HG03565 (cell line): ENCODE data around the gene PARD3.

Source experiments
- ATAC-seq: cut with Tn5 transposase; IDR thresholded peaks from one replicate; pipeline ENCODE4 v1.9.1; 2021; ENCODE audit warnings: mild to moderate bottlenecking, moderate library complexity; ENCODE audit not compliant: unreplicated experiment

PARD3 gene

DNA sequence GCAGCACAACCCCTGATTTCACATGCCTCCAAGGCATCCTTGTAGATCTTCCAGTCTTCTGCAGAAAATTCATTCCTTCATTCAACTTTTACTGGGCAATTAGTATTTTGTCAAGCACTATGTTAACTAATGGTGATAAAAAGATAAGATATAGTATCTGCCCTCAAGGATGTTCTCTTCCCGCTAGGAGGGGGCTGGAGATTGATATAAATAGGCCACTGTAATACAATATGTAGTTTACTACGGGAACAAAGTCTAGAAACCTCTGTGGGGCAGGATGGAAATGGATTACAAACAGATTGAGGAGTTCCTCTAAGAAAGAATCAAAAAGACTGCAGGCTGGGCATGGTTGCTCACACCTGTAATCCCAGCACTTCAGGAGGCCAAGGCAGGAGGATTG lies 10.3 kb upstream of the PARD3 start:
- ATAC-seq, result no peak

DNA sequence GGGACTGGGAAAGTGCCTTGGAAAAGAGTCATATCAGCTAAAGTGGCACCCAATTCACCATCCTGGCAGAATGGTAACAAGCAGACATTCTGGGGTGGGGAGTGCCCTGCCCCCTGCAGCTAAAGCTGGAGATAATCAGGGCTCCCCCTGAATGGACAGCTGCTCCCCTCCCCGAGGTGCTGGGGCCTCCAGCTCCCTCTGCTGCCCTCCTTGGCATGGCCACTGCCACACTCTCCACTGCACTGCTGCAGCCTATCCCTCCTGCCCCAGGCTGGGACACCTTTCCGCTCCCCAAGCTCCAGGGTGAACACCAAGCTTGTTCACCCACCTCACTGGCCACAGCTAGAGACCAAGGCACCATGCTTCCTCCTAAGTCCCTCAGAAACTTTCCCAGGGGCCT lies 9.8 kb upstream of the PARD3 start:
- no peak for ATAC-seq

DNA sequence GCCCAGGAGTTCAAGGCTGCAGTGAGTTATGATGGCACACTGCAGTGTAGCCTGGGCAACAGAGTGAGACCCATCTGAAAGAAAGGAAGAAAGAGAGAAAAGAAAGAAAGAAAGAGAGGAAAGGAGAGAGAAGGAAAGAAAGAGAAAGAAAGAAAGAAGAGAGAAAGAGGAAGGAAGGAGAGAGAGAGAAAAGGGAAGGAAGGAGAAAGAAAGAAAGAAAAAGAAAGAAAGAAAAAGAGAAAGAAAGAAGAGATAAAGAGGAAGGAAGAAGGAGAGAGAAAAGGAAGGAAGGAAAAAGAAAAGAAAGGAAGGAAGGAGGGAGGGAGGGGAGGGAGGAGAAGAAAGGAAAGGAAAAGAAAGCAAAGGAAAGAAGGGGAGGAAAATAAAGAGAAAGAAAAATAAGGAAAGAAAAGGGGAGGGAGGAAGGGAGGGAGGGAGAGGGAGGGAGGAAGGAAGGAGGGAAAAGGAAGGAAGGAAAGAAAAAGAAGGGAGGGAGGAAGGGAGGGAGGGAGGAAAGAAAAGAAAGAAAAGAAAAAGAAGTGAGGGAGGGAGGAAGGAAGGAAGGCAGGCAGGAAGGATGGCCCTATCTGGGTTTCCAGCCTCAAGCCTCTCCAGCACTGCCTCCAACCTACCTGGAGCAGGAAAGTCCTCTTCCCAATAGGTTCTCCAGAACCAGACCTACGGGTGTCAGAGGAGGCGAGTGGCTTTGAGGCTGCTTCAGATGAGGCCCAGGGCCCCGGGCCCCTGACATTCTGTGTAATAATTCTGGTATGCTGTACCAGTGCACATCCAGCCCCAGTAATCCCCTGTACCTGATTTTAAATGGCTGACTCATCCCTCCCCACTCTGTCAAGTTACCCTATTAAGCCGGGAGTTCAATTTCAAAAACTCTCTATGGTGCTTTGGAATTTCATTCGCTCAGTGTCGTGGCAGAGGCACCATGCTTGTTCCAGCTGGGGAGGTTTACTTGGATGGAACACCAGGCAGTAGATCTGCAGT lies 6.8 kb upstream of the PARD3 start:
- no peak for ATAC-seq

DNA sequence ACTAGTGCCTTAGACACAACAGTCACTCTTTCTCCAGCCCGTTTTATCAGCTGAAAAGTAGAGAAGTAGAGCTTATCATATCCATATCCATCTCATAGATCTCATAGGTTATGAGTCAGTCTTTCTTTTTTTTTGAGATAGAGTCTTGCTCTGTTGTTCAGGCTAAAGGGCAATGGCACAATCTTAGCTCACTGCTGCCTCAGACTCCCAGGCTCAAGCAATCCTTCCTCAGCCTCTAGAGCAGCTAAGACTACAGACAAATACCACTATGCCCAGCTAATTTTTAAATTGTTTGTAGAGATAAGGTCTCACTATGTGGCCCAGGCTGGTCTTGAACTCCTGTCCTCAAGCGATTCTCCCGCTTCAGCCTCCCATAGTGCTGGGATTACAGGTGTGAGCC lies 2.5 kb upstream of the PARD3 start:
- no peak for ATAC-seq

DNA sequence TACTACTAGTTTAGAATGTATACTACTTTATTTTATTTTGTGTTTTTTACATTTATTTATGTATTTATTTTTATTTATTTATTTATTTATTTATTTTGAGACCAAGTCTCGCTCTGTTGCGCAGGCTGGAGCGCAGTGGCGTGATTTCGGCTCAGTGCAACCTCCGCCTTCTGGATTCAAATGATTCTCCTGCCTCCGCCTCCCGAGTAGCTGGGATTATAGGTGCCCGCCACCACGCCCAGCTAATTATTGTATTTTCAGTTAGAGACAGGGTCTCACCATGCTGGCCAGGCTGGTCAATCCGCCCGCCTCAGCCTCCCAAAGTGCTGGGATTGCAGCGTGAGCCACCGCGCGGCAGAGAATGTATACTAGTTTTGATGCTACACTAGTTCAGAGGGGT lies 2.0 kb upstream of the PARD3 start:
- ATAC-seq, result no peak

DNA sequence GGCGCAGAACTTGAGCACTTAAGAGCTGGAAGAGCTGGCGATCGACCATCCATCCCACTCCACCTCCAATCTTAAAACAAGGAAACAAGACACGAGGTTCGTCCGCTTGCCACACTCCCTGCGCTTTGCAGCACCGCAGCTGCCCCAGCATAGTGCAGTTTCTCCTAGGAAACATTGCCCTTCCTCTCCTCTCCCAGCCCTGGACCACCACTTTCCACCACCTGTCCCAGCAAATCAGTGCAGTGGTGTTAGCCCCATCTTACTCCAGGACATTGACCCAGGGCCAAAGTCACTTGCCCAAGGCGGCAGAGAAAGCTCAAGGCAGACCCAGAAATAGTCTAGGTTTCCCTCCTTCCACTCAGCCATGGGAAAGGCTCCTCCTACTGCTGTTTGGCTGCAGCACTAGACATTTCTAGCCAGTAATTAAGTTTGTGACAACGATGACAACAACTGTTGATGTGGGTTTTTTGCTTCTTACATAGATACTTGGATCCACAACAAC lies 1.5 kb upstream of the PARD3 start:
- no peak for ATAC-seq

DNA sequence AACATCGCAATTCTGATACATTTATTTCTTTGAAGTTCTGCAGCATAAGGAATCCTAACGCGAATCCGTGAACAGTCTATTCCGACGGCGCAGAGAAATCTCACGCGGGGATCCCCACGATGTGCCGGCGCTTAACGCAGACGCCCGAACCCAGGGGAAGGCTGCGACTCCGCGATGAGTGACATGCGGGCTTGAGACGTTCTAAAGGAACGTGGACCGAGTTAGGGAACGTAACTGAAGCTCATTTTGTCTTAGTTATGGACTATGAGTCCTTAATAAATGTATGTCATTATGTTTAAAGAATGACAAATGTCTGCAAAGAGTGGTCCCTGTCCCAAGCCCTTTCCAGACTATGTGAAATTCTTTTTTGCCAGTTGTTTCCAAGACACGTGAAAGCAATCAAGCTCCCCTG lies 995 bp upstream of the PARD3 start:
- ATAC-seq, result no peak

DNA sequence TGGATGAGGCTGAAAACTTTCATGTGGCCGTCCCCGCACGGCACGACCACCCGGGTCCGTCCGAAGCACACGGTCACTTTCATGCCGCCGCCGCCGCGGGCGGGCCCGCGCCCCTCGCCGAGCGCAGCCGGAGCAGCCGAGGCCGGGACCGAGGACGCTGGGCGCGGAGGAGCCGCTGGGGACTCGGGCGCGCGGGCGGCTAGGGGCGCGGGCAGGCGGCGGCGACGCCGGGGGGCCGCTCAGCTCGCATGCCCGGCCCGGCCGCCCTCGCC lies 247 bp downstream of the PARD3 start:
- no peak for ATAC-seq

DNA sequence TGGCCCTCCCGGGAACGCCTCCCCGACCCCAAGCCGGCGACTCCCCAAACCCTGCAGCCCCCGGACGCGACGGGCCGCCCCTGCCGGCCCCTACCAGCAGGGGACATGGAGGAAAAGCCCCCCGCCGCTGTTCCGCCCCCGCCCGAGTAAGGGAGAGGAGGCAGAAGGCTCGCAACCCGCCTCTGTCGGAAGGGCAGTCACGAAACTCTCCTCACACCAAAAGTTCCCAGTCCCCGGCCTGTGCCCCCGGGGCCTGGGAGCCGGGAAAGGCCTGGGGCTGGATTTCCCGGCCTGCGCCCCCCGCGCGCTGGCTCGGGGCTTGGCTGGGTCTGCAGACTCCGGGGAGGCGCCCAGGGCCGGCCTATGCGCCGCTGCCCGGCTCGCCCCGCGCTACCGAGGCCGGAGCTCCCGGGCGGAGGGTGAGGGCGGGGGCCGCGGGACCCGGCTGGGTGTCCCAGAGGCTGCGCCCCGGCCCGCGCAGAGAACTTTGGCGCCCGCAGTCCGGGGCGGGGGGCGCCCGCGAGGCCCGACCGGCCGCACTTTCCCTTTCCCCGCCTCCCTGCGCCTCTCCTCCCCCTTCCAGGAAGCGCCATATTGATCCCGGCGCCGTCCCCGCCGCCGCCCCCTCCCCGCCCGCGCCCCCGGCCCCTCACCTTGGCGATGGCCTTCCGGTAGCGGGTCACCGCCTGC lies 728 bp downstream of the PARD3 start:
- no peak for ATAC-seq

DNA sequence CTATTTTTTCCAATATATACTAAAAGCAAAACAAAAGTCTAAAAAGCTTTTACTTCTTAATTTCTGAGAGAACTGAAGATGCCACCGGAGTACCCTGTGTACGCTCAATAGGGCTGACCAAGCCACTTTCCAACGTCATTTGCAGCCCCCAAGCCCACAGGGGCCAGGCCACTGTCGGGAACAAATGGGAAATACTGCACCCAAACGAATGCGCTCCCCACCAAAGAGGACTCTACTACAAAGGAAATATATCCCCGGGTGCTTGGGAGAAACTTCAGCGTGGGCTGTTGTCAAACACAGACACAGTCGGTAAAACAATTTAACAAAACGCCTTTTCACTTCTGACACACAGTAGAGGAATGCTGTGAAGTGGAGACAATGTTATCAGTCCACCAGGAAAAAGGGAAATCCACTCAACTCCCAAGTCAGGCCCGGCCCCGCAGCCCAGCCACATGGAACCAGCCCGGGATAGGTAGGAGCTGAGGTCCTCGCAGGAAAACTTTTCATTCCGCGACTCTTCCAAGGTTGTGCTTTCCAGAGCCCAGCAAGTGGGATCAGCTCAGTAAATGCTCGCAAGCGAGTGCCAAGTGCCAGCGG lies 1.4 kb downstream of the PARD3 start:
- ATAC-seq, result no peak

DNA sequence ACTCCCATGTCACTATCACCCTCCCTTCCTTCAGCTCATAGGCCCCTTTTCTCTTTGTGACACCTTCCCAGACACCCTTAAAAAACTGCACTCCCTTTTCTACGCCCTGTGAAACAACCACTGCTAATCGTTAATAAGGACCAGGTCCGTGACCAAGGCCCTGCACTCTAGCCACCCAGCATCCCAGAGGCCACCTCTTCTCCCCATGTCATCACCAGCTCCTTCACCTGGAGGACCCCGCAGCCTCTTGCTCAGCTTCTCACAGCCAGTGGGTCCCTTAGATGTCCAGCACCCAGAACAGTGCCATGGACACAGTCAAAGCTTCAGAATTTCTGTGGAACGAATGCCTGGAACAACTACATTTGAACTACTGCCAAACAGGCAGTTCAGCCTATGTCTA lies 2.3 kb downstream of the PARD3 start:
- no peak for ATAC-seq

DNA sequence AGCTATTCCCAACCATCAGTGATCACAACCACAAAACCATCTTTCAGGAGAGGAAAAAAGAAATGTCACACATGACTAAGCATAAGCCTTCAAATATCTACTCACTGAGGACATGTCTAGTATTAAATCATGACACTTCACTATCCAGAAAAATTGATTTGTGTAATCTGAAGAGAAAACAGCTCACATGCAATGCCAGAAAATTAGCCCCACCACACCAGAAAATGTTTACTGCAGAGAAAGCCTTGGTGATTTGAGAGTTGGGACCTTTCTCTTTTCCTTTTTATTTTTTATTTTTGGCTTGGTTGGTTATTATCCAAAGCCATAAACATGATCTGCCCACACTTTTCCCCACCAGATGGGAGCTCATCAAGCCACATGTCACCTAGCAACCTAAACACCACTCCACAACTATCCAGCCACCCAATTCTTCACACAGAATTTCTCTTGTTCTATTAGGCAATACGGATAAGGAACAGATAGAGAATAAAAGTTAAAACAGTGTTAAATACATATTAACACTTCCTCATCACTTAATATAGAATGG lies 3.1 kb downstream of the PARD3 start:
- no peak for ATAC-seq

DNA sequence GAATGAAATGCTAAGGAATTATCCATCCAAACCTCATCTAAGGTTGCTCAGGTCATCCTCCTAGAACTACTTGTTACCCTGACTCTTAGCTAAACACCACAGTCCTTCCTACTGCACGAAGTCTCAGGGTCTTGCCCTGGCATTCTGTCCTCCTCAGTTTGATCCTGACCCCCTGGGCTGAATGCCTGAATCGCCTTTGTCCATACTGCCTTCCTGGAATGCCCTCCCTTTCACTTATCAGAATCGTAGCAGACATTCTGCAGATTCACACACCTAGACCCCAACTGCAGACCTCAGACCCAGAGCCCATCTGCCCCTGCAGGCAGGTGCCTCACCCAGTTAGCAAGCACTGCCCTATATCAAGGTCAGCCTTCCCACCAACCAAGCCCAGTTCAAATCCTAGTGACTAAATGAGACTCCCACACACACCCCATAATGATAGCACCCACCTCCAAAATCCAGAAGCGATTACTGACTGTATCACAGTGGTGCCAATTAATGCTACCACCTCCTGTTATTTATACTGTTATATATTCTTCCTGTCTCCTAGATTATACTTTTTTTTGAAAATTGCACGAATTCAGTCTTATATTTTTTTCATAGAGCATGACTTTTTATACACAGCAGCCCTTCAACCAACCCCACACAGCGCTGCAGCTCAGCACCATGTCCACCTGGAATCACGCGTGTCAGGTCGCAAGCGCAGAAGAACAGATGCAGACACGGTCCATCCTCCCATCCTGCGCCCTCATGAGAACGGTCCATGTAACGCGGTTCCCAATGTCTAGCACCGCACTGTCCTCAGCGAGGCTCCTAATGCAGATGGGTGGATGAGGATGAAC lies 3.7 kb downstream of the PARD3 start:
- ATAC-seq, result no peak

DNA sequence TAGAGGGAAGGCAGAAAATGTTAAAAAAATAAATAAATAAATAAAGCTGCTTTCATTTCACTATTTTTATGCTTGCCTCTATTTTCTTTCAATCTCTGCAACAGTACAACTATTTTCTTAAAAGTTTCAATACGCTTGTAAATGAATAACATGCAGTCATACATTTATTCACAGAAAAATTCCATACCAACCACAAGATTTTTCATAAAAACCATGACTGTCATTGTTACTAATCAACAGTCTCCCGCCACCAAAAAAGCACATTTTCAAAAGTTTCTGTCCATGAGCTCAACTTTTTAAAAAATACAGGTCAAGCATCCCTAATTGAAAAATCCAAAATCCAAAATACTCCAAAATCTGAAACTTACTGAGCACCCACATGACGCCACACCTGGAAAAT lies 5.3 kb downstream of the PARD3 start:
- ATAC-seq, result no peak

DNA sequence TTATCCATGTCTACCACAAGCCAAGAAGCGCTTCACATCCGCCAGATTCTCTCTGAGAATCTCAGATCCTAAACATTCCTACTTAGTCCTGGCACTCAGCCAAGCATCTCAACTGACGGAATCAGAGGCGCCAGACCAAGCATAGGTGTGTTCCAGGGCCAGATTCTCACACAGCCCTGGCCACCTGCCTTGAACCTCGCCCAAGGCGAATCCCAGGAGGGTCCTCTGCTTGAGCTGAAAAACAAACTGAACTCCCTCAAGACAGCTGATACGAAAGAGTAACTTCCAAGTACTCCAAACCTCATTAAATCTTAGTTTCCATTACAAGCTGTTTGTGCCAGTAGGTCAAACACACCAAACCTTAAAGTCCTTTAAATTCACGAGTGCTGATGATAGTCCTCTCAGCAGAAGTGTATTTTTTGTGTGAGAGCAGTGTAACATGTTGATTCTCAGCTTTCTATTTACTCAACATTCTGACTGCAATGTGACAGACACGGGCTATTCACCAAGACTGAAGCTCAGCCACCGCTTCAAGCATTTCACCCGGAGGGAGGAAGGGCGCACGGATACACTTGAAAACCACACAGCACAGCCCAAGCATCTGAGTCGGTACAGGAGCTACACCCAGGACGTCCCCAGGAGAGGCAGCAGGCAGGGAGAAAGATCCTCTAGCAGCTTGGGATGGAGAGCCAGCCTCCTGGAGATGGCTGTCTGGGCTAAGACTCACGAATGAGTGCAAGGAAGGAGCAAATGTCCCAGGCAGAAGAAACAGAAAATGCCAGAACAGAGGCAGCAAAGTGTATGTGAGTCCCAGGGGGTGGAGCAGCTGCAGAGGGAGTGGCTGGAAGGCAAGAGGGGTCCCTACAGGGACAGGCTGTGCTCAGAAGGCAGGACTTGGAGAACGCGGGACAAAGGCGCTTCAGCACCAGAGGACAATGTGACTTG lies 6.0 kb downstream of the PARD3 start:
- no peak for ATAC-seq

DNA sequence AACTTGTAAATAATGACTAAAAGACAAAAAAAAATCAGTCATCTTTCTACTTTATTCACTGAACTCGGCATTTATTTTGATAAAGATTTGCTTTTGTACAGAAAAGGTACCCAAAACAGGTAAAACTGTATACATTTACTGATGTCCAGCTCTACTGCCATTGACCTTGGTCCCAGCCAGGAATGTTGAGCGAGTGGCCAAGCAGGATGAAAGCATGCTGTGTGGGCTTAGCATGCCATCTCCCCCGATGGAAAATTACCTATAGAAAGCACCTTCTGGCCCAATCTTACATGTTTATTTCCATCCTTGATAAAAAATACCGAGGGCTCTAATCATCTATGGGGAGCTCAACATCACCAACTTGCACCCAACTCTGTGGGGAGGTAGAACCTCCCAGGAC lies 6.8 kb downstream of the PARD3 start:
- no peak for ATAC-seq

DNA sequence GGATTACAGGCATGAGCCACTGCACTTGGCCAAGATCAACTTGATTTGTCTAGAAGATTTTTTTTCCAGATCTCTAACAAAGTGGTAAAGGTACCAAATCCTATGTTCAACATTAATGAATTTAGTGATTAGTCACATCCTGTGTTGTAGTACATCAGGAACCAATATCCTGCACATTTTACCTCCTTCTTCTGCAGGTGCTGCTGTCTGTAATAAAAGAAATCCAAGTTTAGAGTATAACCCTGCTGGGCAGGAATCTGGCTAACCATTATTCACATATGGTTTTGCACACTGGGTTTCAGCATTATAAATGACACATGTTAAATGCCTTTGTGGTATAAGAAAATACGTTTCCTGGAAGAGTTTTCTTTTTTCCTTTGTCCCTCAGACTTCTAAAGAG lies 10.8 kb downstream of the PARD3 start:
- ATAC-seq, result no peak

DNA sequence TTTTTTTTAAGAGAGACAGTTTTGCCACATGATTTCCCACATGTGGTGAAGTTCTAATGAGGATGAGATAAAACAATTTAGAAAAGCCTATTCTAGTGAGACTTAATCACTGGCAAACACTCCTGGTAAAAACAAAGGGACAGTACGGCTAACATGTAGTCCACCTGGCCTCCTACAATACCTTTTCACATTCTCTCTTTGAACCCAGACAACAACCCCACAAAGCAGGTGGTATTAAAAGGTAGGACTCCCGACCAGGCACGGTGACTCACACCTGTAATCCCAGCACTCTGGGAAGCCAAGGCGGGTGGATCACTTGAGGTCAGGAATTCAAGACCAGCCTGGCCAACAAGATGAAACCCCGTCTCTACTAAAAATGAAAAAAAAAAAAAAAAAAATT lies 12.4 kb downstream of the PARD3 start:
- no peak for ATAC-seq

DNA sequence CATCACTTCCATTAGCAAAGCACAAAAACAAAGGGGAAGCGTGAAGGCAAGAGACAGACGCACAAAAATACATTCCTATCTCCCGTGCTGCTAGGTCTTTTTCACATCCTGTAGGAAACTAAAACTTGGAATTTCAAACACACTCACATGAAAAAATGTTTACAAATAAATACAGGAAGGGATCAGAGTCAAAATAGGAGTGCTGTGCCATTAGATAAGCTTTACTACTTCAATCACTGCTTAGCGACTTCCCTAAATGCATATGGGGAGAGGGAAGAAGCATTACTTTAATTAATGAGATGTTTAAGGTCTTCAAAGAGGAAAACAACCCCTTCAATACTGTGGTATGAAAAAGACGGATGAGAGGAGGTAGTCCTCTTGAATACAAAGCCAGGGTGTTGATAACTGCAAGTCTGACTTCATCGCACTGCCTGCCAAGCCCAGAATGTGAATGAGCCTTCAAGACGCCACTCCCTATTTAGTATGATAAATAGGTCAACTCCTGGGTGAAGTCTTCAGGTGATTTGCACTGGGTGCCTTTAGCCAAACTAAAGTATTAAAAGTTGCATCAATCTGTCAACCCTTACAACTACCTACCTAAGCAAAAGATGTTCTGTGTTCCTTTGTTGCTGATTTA lies 13.9 kb downstream of the PARD3 start:
- ATAC-seq, result no peak
